Cardiac fibroblast (primary cell): ENCODE measurements around the gene SLCO2A1.
A peak's percentile ranks its signal among the peaks of the same experiment; 100 is the strongest.

Experiments
- DNase-seq, 2 donors: peaks; one replicate each; pipeline versions ENCODE4 v3.0.0 to v3.0.0-alpha.2; 2010; ENCODE audit warnings: low read depth in 2 of 2
- H3K4me3 ChIP-seq, 2 donors: replicated peaks in 1 of 2; 1 replicate in 1 of 2; 2 replicates in 1 of 2; pipeline ENCODE4 v1.5.1; 2011; ENCODE audit warnings: low read depth in 2 of 2, low read length in 2 of 2, mild to moderate bottlenecking in 2 of 2, moderate library complexity in 1 of 2
- CTCF ChIP-seq: IDR thresholded peaks from one replicate; pipeline ENCODE4 v1.5.1; 2011; ENCODE audit warnings: low read depth, mild to moderate bottlenecking, low read length, inconsistent platforms

SLCO2A1 gene

GRCh38 chr3:133948131-133948810, 81.5 kb downstream of the SLCO2A1 start:
- DNase-seq, result peak; percentile 31 to 65
- no peak for TF ChIP-seq CTCF
- no peak overlapping the region for H3K4me3 ChIP-seq

GRCh38 chr3:133945381-133946095, 84.2 kb downstream of the SLCO2A1 start:
- H3K4me3 ChIP-seq, result no peak overlapping the region
- peak in 1 of 2 donors; percentile 29 for DNase-seq
- no peak for TF ChIP-seq CTCF

GRCh38 chr3:133944641-133945380, 84.9 kb downstream of the SLCO2A1 start:
- TF ChIP-seq CTCF, result no peak
- no peak overlapping the region for H3K4me3 ChIP-seq
- DNase-seq, result peak; percentile 84 to 92

GRCh38 chr3:133944181-133944580, 85.5 kb downstream of the SLCO2A1 start:
- DNase-seq, result peak; percentile 29 to 59
- H3K4me3 ChIP-seq, result no peak overlapping the region
- TF ChIP-seq CTCF, result no peak

GRCh38 chr3:133943639-133944141, 86.0 kb downstream of the SLCO2A1 start:
- peak; percentile 91 to 97 for DNase-seq
- TF ChIP-seq CTCF, result no peak
- H3K4me3 ChIP-seq, result no peak overlapping the region

GRCh38 chr3:133943031-133943535, 86.6 kb downstream of the SLCO2A1 start:
- no peak overlapping the region for H3K4me3 ChIP-seq
- no peak for TF ChIP-seq CTCF
- DNase-seq, result no peak
